Central memory CD8-positive, alpha-beta T cell (primary cell): Measurements from ENCODE around the gene FYB1.
"Not testable (repeated sequence)": the region's sequence is repeated elsewhere in the genome, so short reads cannot be mapped to it uniquely, and the experiment has no call there.

ENCODE experiments used
- ATAC-seq: fragments of 150-1000 bp; cut with Tn5 transposase; replicated peaks from 2 replicates; pipeline ENCODE4 v1.10.0; 2022; ENCODE audit warnings: mild to moderate bottlenecking, moderate FRiP score, moderate number of reproducible peaks; ENCODE audit not compliant: poor library complexity, severe bottlenecking; ENCODE audit errors: extremely low read depth
- DNase-seq, 2 donors: peaks; one replicate each; pipeline ENCODE4 v3.0.0; 2021; ENCODE audit warnings: low spot score in 2 of 2
- H3K27ac Mint-ChIP-seq: one replicate; pipeline ENCODE4 v1.8.0; 2022; ENCODE audit warnings: low read depth, mild to moderate bottlenecking, moderate library complexity, mixed read lengths
- H3K27me3 Mint-ChIP-seq: one replicate; pipeline ENCODE4 v1.8.0; 2022; ENCODE audit warnings: mixed read lengths
- H3K36me3 Mint-ChIP-seq: one replicate; pipeline ENCODE4 v1.8.0; 2022; ENCODE audit warnings: mild to moderate bottlenecking, moderate library complexity, mixed read lengths; ENCODE audit not compliant: insufficient read depth
- H3K4me1 Mint-ChIP-seq: one replicate; pipeline ENCODE4 v1.8.0; 2022; ENCODE audit warnings: mixed read lengths
- H3K4me3 Mint-ChIP-seq: one replicate; pipeline ENCODE4 v1.8.0; 2022; ENCODE audit warnings: mild to moderate bottlenecking, moderate library complexity, mixed read lengths
- H3K9me3 Mint-ChIP-seq: one replicate; pipeline ENCODE4 v1.8.0; 2022; ENCODE audit warnings: mixed read lengths

The FYB1 gene

GRCh38 chr5:39249069-39249468, 29.7 kb upstream of the FYB1 start:
- Mint-ChIP-seq H3K4me3 (no peak overlapping the region), H3K4me1 (peaks cover 31% of the 10 kb centered on the region), H3K27me3 (no peaks in the 10 kb centered on the region), H3K27ac (peak overlapping the region; percentile 25), H3K9me3 (peaks cover 4% of the 10 kb centered on the region), H3K36me3 (peaks cover 22% of the 10 kb centered on the region)
- no peak for DNase-seq
- no peak for ATAC-seq

DNA sequence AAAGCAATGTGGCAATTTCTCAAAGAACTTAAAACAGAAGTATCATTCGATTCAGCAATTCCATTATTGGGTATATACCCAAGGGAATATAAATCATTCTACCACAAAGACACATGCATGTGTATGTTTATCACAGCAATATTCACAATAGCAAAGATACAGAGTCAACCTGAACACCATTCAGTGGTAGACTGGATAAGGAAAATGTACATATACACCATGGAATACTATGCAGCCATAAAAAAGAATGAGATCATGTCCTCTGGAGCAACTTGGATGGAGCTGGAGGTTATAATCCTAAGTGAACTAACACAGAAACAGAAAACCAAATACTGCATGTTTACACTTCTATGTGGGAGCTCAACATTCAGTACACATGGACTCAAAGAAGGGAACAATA, 21.4 kb upstream of the FYB1 start:
- Mint-ChIP-seq H3K36me3 (peaks cover 8% of the 10 kb centered on the region), H3K27me3 (no peaks in the 10 kb centered on the region), H3K4me1 (peaks cover 52% of the 10 kb centered on the region), H3K4me3 (no peak overlapping the region), H3K27ac (no peak overlapping the region), H3K9me3 (peaks cover 7% of the 10 kb centered on the region)
- ATAC-seq (no peak), DNase-seq (no peak)

DNA sequence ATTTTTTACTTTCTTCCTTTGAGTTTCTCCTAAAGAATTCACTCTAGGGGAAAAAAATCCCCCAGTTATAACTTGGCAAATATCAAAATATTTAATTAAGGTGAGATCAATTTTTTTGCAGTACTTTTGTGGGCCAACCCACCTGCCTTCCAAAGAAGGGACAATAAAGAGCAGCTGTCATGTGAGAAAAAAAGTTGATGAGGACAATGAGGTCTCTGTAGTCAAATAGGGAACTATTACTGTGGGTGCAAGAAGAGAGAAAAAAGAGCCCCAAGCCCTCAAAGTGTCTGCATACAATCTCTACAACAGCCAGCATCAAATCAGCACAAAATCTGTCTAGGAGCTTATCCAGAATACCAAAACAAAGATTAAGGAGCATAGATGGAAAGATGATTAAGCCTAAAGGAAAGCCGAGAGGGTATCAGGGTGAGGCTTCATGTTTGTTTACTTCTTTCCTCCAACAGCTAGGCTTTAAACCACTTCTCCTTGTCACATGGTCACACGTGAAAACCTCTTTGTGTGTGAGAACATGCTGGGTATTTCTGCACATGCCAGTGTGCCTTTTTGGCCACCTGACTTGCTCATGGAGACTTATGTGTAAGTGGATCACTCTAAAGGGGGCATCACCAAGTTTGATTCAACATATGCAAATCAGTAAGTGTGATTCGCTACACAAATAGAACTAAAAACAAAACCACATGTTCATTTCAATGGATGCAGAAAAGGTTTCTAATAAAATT, 19.2 kb upstream of the FYB1 start:
- Mint-ChIP-seq H3K27me3 (no peaks in the 10 kb centered on the region), H3K4me1 (peaks cover 43% of the 10 kb centered on the region), H3K4me3 (no peak overlapping the region), H3K27ac (peak overlapping the region; percentile 22), H3K9me3 (peaks cover 7% of the 10 kb centered on the region), H3K36me3 (peaks cover 7% of the 10 kb centered on the region)
- no peak for ATAC-seq
- DNase-seq: no peak

- no peak for ATAC-seq
Measured at GRCh38 chr5:39236718-39237117, 17.4 kb upstream of the FYB1 start.

DNA sequence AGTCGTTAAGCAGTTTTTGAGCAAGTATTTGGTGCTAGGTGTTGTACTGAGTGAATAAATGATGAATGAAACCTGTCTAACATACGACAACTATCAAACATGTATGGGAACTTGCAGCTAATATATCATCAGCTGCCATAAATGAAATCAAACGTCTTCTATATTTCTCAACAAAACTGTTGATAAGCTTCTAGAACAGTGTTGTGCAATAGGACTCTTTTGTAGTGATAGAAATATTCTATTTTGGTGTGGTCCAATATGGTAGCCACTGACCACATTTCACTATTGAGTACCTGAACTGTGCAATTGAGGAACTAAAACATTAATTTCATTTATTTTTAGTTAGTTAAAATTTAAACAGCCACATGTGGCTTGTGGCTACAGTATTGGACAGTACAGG, 16.3 kb upstream of the FYB1 start:
- Mint-ChIP-seq H3K27ac (no peak overlapping the region), H3K4me1 (peaks cover 53% of the 10 kb centered on the region), H3K36me3 (peaks cover 7% of the 10 kb centered on the region), H3K27me3 (no peaks in the 10 kb centered on the region), H3K9me3 (peaks cover 2% of the 10 kb centered on the region), H3K4me3 (no peak overlapping the region)
- no peak for DNase-seq
- ATAC-seq: no peak

More at GRCh38 chr5:39236718-39237117, 17.4 kb upstream of the FYB1 start:
- no peak for DNase-seq
- Mint-ChIP-seq H3K27ac (no peak overlapping the region), H3K9me3 (peaks cover 7% of the 10 kb centered on the region), H3K36me3 (peaks cover 7% of the 10 kb centered on the region), H3K4me3 (no peak overlapping the region), H3K27me3 (no peaks in the 10 kb centered on the region), H3K4me1 (peaks cover 49% of the 10 kb centered on the region)

DNA sequence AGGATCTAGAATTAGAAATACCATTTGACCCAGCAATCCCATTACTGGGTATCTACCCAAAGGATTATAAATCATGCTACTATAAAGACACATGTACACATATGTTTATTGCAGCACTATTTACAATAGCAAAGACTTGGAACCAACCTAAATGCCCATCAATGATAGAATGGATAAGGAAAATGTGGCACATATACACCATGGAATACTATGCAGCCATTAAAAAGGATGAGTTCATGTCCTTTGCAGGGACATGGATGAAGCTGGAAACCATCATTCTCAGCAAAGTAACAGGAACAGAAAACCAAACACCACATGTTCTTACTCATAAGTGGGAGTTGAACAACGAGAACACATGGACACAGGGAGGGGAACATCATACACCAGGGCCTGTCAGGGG, 15.1 kb upstream of the FYB1 start:
- not testable (repeated sequence) for H3K27me3 Mint-ChIP-seq, H3K9me3 Mint-ChIP-seq, DNase-seq, H3K4me3 Mint-ChIP-seq, ATAC-seq, H3K36me3 Mint-ChIP-seq, H3K27ac Mint-ChIP-seq
- H3K4me1 Mint-ChIP-seq: peaks cover 44% of the 10 kb centered on the region

DNA sequence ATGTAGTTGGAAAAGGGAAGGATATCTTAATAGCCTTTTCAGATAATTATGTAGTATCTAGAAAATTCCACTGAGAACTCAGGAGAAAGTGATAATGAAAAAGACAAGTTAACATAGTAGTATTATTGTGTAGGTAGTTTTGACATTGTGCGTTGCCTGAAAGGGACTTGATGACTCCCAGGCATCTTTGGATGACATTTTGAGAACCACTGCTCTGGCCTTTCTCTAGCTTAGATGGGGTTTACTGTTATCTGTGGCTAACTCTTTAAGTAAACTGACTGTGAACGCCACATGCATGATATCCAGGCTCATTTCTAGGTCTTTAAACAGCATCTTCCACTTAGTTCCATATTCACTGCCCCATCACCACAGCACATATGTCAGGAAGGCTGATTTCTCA, 14.4 kb upstream of the FYB1 start:
- DNase-seq (no peak), ATAC-seq (no peak)
- H3K4me1 Mint-ChIP-seq: peaks cover 37% of the 10 kb centered on the region
- H3K27me3 Mint-ChIP-seq: no peaks in the 10 kb centered on the region
- no peak overlapping the region for H3K4me3 Mint-ChIP-seq
- H3K27ac Mint-ChIP-seq: no peak overlapping the region
- no peaks in the 10 kb centered on the region for H3K9me3 Mint-ChIP-seq
- peaks cover 10% of the 10 kb centered on the region for H3K36me3 Mint-ChIP-seq

GRCh38 chr5:39231705-39232525, 12.6 kb upstream of the FYB1 start:
- peaks cover 21% of the 10 kb centered on the region for H3K4me1 Mint-ChIP-seq
- ATAC-seq: peak; percentile 86
- H3K27ac Mint-ChIP-seq: peak overlapping the region; percentile 76
- H3K4me3 Mint-ChIP-seq: peak overlapping the region; percentile 11
- H3K36me3 Mint-ChIP-seq: peaks cover 8% of the 10 kb centered on the region
- H3K9me3 Mint-ChIP-seq: no peaks in the 10 kb centered on the region
- H3K27me3 Mint-ChIP-seq: no peaks in the 10 kb centered on the region
- DNase-seq: no peak

- Mint-ChIP-seq H3K9me3 (no peaks in the 10 kb centered on the region), H3K36me3 (peaks cover 3% of the 10 kb centered on the region), H3K4me3 (no peak overlapping the region), H3K27ac (no peak overlapping the region), H3K4me1 (peaks cover 31% of the 10 kb centered on the region), H3K27me3 (no peaks in the 10 kb centered on the region)
- ATAC-seq: no peak
- DNase-seq: no peak
Measured at GRCh38 chr5:39228596-39228995, 9.2 kb upstream of the FYB1 start.

- Mint-ChIP-seq H3K4me3 (no peak overlapping the region), H3K36me3 (peaks cover 3% of the 10 kb centered on the region), H3K27ac (no peak overlapping the region), H3K9me3 (no peaks in the 10 kb centered on the region), H3K27me3 (no peaks in the 10 kb centered on the region), H3K4me1 (peaks cover 28% of the 10 kb centered on the region)
- no peak for ATAC-seq
- no peak for DNase-seq
Measured at GRCh38 chr5:39226558-39226957, 7.2 kb upstream of the FYB1 start.

DNA sequence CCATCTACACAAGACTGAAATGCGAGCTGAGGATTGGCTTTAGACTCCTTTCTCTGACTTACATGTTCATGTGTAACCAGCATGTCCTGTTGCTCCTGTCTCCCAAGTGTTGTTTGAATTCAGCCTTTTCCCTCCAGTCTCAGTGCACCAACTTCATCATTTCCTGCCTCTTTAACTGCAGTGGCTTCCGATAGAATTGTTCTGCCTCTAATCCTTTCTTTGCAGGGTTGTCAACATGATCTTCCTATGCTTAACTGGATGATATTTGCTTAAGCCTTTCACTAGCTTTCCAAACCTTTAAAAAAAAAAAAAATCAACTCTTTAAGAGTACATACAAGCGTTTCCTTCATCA, 6.7 kb upstream of the FYB1 start:
- DNase-seq: no peak
- Mint-ChIP-seq H3K9me3 (no peaks in the 10 kb centered on the region), H3K36me3 (peaks cover 3% of the 10 kb centered on the region), H3K4me1 (peaks cover 24% of the 10 kb centered on the region), H3K27me3 (no peaks in the 10 kb centered on the region), H3K4me3 (no peak overlapping the region), H3K27ac (no peak overlapping the region)
- ATAC-seq: no peak

- peaks cover 3% of the 10 kb centered on the region for H3K36me3 Mint-ChIP-seq
- H3K4me1 Mint-ChIP-seq: peaks cover 24% of the 10 kb centered on the region
- H3K27me3 Mint-ChIP-seq: no peaks in the 10 kb centered on the region
- no peaks in the 10 kb centered on the region for H3K9me3 Mint-ChIP-seq
- no peak overlapping the region for H3K4me3 Mint-ChIP-seq
- no peak for DNase-seq
- ATAC-seq: no peak
- H3K27ac Mint-ChIP-seq: no peak overlapping the region
Measured at GRCh38 chr5:39225405-39226099, 6.2 kb upstream of the FYB1 start.
